MM.1S (cell line): ENCODE data around the gene SIL1.

Source experiments
- EZH2 ChIP-seq: fragments of 300-600 bp; sonication (generic); optimal IDR thresholded peaks from 2 replicates; pipeline ENCODE3; 2017; ENCODE audit warnings: low read depth, mild to moderate bottlenecking, antibody characterized with exemption, low read length, mixed read lengths
- TF ChIP-seq, protein P1 (sequence below): fragments of 300-600 bp; sonication (generic); IDR thresholded peaks from 2 replicates; pipeline ENCODE4 v1.5.1; 2016; ENCODE audit warnings: antibody characterized with exemption, low read length, mixed read lengths

DNA sequence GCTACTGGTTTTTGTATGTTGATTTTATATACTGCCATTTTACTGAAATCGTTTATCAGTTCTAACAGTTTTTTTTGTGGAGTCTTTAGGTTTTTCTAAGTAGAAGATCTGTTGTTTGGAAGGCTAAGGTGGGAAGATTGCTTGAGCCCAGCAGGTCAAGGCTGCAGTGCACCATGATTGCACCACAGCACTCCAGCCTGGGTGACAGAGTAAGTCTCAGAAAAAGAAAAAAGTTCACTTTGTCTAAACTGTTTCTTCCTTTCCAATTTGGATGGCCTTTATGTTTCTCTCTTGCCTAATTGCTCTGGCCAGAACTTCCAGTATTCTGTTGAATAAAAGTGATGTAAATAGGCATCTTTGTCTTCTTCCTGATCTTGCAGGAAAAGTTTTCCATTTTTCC, 198.5 kb downstream of the SIL1 start:
- TF ChIP-seq, protein P1, sequence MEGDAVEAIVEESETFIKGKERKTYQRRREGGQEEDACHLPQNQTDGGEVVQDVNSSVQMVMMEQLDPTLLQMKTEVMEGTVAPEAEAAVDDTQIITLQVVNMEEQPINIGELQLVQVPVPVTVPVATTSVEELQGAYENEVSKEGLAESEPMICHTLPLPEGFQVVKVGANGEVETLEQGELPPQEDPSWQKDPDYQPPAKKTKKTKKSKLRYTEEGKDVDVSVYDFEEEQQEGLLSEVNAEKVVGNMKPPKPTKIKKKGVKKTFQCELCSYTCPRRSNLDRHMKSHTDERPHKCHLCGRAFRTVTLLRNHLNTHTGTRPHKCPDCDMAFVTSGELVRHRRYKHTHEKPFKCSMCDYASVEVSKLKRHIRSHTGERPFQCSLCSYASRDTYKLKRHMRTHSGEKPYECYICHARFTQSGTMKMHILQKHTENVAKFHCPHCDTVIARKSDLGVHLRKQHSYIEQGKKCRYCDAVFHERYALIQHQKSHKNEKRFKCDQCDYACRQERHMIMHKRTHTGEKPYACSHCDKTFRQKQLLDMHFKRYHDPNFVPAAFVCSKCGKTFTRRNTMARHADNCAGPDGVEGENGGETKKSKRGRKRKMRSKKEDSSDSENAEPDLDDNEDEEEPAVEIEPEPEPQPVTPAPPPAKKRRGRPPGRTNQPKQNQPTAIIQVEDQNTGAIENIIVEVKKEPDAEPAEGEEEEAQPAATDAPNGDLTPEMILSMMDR, result no peak
- TF ChIP-seq EZH2, result no peak
